HG03439 (cell line): ENCODE measurements around the gene MACO1.

Source experiments
- ATAC-seq: cut with Tn5 transposase; IDR thresholded peaks from one replicate; pipeline ENCODE4 v1.9.1; 2021; ENCODE audit warnings: mild to moderate bottlenecking, moderate library complexity; ENCODE audit not compliant: unreplicated experiment

Gene MACO1

GRCh38 chr1:25519624-25520023 lies 88.9 kb downstream of the MACO1 start:
- ATAC-seq: no peak

GRCh38 chr1:25520446-25521061 lies 89.9 kb downstream of the MACO1 start:
- ATAC-seq: no peak

- ATAC-seq: no peak
These were observed 91.4 kb downstream of the MACO1 start for GRCh38 chr1:25522031-25522655.

- ATAC-seq: no peak
These were observed 92.8 kb downstream of the MACO1 start for GRCh38 chr1:25523542-25523941.

- no peak for ATAC-seq
These were observed 94.1 kb downstream of the MACO1 start for GRCh38 chr1:25524568-25525360.

DNA sequence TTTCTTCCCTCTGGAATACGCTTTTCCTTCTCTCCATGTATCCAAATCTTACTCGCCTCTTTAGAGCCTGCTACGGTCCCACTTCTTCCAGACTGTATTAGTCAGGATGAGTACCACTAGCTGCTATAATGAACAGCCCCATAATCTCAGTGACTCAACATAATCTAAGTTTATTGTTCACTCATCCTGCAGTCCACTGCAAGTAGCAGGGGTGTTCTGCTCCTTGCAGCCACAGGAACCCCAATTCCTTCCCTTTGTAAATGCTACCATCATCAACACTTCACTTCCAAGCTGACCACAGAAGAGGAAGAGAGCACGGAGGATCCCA lies 94.6 kb downstream of the MACO1 start:
- no peak for ATAC-seq

DNA sequence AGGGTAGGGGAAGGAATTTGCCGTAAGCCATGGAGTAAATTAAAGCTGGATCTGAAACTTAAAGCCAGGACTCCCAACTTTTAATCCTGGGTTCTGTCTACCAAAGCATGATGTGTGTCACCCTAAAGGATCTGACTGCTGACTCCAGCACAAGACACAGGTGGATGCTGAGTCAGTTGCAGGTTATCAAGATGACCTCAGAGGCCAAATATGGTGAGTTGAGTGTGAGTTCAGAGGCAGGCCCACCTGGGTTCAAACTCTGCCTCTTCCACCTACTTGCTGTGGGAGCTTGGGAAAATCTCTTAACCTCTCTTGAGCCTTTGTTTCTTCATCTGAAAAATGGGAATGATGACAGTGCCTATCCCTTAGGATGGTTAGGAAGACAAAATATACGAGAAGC lies 96.1 kb downstream of the MACO1 start:
- ATAC-seq: no peak

DNA sequence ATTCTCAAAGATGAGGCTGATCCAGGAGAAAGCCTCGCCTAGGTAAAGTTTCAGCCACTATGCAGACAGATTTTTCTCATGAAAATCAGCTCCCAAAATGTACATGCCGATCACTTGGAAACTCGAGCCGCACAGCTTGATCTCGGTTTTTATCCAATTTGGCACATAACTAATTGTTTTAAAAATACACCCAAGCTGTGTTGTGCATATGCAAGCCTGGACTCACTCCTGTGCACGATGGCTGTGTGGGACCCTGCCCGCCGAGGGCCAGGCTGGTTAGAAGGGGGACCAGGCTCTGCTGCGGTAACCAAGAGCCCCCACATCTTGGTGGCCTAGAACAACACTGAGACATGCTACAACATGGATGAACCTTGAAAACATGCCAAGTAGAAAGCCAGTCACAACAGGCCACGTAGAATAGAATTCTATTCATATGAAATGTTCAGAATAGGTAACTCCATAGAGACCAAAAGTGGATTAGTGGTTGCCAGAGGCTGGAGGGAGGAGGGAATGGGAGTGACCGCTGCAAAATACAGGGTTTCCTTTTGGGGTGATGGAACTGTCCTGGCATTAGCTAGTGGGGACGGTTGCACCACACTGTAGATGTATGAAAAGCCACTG lies 96.6 kb downstream of the MACO1 start:
- ATAC-seq: no peak

DNA sequence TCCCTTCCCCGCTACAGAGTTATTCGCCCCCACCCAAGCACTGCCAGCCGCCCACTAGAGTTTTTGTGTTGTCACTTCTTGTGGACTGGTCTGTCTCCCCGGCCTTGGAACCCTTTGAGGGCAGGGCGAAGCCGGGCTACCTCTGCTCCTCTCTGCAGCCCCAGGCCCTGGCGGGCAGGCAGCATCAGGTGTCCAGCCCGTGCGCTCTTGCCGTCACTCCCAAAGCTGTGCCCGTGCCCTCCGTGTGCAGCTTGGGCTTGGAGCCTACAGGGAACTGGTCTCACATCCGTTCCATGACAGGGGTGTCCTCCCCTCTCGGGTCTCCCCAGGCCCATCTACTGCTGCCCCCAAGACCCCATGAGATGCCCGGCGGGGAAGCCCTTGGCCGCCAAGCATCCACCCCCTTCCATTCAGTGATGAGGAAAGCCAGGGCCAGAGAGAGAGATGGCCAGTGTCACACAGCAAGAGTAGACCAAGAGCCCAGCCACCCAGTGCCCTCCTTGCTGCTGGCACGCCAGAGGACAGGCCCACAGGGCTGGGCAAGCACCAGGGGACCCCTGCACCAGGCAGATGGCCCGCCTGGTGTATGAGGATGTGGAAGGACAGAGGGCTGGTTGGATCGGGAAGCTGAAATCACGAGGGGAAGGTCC lies 97.4 kb downstream of the MACO1 start:
- no peak for ATAC-seq

GRCh38 chr1:25528881-25529517 lies 98.3 kb downstream of the MACO1 start:
- no peak for ATAC-seq

DNA sequence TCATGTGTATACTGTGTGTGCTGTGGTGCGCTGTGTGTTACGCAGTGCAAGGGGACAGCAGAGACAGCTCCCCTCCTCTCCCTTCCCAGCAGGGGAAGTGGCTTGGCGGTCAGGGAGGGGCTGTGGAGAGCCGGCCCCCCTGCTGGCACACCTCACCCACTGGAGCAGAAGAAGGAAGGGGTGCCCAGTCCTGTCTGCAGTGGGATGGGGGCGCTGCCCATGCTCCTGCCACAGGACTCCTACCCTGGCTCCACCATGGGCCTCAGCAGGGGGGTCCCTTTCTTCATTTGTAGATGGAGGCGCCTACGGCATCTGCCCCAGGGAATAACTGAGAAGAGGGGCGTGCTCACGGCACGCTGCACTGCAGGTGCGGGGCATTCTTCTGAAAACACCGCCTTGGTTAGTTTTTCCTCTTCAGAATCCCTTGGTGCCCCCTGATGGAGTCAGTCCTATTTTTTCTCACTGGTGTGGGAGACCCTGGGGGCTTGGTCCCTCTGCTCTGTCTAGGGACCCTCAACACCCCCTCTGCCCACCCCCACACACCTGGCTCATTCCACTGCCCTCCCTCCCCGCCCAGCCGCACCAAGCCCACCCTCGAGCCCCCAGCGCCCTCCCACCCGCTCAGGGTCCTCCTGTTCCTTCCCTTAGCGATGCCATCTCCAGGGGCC lies 99.0 kb downstream of the MACO1 start:
- no peak for ATAC-seq

DNA sequence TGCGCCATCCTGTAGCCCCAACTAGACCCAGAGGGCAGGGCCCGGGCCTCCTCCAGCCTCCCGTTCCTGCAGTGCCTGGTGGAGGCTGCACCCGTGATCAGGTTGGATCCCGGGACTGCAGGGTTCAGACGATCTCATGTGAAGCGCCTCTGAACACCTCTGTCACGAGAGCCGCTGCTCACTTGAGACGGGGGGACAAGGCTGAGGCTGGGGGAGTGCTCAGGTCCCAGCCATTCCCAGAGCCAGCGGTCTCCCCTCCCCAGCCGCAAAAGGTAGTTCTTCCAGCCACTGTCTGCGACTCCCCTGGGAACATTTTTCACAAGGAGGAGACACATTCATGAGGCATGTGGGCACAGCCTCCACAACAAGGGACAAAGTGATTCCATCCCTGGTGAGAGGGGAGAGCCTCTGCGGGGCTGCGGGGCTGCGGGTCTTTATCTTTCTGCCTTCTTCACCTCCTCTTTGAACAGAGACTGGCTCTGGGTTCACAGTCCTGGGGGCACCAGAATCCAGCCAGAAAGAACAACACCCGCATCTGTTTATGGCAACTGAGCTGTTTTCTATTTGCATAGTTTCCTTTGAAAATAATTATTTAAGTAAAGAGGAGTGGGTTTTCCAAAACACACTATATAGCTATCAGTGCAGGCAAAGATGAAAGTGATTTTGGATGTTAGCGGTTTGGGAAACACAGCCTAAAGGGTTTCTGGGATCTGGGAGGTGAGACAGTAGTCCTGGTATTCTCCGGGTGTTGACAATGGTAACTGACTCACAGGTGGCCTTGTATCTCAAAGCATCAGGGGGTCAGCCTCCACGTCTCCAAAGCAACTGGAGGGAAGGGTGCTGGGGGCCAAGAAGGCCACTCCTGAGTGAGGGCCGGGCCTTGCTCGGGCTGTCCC lies 99.7 kb downstream of the MACO1 start:
- ATAC-seq: no peak

DNA sequence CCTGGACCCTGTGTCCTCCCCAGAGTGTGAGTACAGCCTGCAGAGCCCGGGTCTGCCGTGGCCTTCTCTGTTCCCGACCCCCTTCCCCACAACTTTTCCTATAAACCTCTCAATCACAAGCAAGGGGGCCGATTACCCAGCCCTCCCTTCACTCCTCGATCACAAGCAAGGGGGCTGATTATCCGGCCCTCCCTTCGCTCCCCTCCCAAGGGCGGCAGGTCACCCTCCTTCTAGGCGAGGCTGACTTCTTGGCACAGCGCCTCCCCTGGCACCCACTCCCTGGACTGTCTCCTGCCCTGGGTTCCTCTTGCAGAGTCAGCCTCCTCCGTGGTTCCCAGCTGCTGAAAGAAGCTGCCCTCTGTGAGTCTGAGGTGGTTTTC lies 100.4 kb downstream of the MACO1 start:
- ATAC-seq: no peak

DNA sequence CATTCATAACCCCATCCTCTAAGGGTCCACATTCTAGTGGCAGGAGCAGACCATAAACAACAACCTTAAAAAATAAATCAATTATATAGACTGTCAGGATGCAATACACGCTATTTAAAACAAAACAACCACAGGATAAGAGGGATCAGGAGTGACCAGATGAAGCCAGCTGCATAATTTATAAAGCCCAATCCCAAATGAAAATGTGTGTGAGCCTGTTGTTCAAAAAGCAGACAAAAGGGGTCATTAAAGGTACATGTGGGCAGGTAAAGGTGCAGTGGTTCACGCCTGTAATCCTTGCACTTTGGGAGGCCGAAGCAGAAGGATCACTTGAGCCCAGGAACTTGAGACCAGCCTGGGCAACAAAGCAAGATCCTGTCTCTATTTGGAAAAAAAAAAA lies 102.3 kb downstream of the MACO1 start:
- no peak for ATAC-seq

- no peak for ATAC-seq
These were observed 103.2 kb downstream of the MACO1 start for GRCh38 chr1:25533775-25534409.

- ATAC-seq: no peak
These were observed 103.7 kb downstream of the MACO1 start for GRCh38 chr1:25534410-25534788.

GRCh38 chr1:25536124-25536523 lies 105.4 kb downstream of the MACO1 start:
- ATAC-seq: no peak

- no peak for ATAC-seq
These were observed 106.6 kb downstream of the MACO1 start for GRCh38 chr1:25537153-25537831.
